Psoas muscle (tissue), 8 donors: Measurements from ENCODE around the gene TMEM186. TPM values are rescaled to one million over a fixed set of nuclear protein-coding genes. Genes with fewer than 3 reads are reported as not detected.
A peak's percentile ranks its signal among the peaks of the same experiment; 100 is the strongest.
"Not testable (repeated sequence)": the region's sequence is repeated elsewhere in the genome, so short reads cannot be mapped to it uniquely, and the experiment has no call there.

Experiments
- ATAC-seq, 4 donors: fragments of 200-7000 bp; cut with Tn5 transposase; one replicate each; pipeline ENCODE4 v1.9.1; 2020; ENCODE audit warnings: moderate library complexity in 3 of 4, mild to moderate bottlenecking in 2 of 4
- DNase-seq, 2 donors: peaks; one replicate each; pipeline ENCODE4 v3.0.0-alpha.2; 2020
- H3K27ac ChIP-seq: fragments of 200-600 bp; one replicate; pipeline ENCODE4 v1.8.0; 2022
- H3K27me3 ChIP-seq, 3 donors: fragments of 200-600 bp in 1 of 3; one replicate each; pipeline versions ENCODE4 v1.6.1 to v1.8.0; 2013 to 2022; ENCODE audit warnings: low read length in 2 of 3, mild to moderate bottlenecking in 2 of 3, moderate library complexity in 1 of 3; ENCODE audit not compliant: insufficient read depth in 3 of 3
- H3K36me3 ChIP-seq, 2 donors: fragments of 200-600 bp in 1 of 2; one replicate each; pipeline versions ENCODE4 v1.6.1 to v1.8.0; 2013 to 2022; ENCODE audit warnings: low read depth in 1 of 2, mild to moderate bottlenecking in 1 of 2, moderate library complexity in 1 of 2; ENCODE audit not compliant: insufficient read depth in 1 of 2
- H3K4me1 ChIP-seq: fragments of 200-600 bp; one replicate; pipeline ENCODE4 v1.8.0; 2022
- H3K4me3 ChIP-seq: fragments of 200-600 bp; one replicate; pipeline ENCODE4 v1.8.0; 2022; ENCODE audit warnings: mild to moderate bottlenecking
- H3K9me3 ChIP-seq: fragments of 200-600 bp; one replicate; pipeline ENCODE4 v1.8.0; 2022
- WGBS, 3 donors: extraction: QIAGEN DNeasy Blood & Tissue Kit; methylation state at CpG; one replicate each; pipeline versions ENCODE4 v1.1.6 to v1.1.7; 2013; 5-methylcytosine and 5-hydroxymethylcytosine counted together
- intact Hi-C, 2 donors: fragments of 100-400 bp; cut with DNase I; formaldehyde crosslinking; loops; one replicate each; pipeline versions ENCODE4 v1.11.0 to v1.14.2; 2022
- polyA plus RNA-seq, 3 donors: library from polyadenylated mRNA; stranded (reverse); fragments of 200-250 nt; gene quantifications; one replicate each; pipeline ENCODE4 v1.2.3, GENCODE V29; 2013
- total RNA-seq, 4 donors: library from RNA; stranded (reverse); fragmentation: NEBNext Ultra II Directional in 2 of 4; extraction: Animal tissue kit (Norgen Biotek cat#: 25700) in 2 of 4; gene quantifications; one replicate each; pipeline versions ENCODE4 v1.2.1 to v1.2.4, GENCODE V29; 2021 to 2023
- TF ChIP-seq, protein P1 (sequence below): fragments of 200-600 bp; IDR thresholded peaks from one replicate; pipeline ENCODE4 v1.8.0; 2022; ENCODE audit warnings: antibody characterized with exemption
- donor health status: healthy with polysubstance abuse.
- donor health status: DM: no; HTN: no; CAD: no; lungs with moderate emphysema.
- donor health status: Bipolar disorder and iron deficiency.
- donor health status: healthy.
- donor health status: DM: yes; HTN: yes; CAD: no.
- donor health status: DM: no; HTN: no; CAD: no.
- donor health status: DM: no; HTN: no; CAD: no.
- donor health status: DM: yes; HTN: yes; CAD: no.

The TMEM186 gene
- total and polyA plus RNA-seq, 7 donors = 10.6 to 28.1 (median 14.4) TPM

GRCh38 chr16:8796469-8797363 is 723 bp downstream of the TMEM186 start:
- intact Hi-C loops = loop anchor here (5.0 to 10.0 kb wide), 7 partner anchors 71 to 1946 kb away; partner anchors contain the start of genes ABAT (in 1 of the 2), CARHSP1 (in 1 of the 2), LITAFD (in 1 of the 2) and NUBP1 (in 1 of the 2)
- WGBS, 3 donors = 39 to 43% (median 43%) methylated on average over 14 of the region's 14 CpGs
- Histone ChIP-seq H3K36me3 (peaks cover 2 to 16% of the 10 kb centered on the region in 2 donors), H3K9me3 (no peaks in the 10 kb centered on the region), H3K27ac (peak overlapping the region; percentile 93), H3K4me3 (peak overlapping the region; percentile 100), H3K27me3 (no peaks in the 10 kb centered on the region), H3K4me1 (peaks cover 22% of the 10 kb centered on the region)
- ATAC-seq (peak in 1 of 4 donors; percentile 0), DNase-seq (no peak)
- TF ChIP-seq, protein P1, sequence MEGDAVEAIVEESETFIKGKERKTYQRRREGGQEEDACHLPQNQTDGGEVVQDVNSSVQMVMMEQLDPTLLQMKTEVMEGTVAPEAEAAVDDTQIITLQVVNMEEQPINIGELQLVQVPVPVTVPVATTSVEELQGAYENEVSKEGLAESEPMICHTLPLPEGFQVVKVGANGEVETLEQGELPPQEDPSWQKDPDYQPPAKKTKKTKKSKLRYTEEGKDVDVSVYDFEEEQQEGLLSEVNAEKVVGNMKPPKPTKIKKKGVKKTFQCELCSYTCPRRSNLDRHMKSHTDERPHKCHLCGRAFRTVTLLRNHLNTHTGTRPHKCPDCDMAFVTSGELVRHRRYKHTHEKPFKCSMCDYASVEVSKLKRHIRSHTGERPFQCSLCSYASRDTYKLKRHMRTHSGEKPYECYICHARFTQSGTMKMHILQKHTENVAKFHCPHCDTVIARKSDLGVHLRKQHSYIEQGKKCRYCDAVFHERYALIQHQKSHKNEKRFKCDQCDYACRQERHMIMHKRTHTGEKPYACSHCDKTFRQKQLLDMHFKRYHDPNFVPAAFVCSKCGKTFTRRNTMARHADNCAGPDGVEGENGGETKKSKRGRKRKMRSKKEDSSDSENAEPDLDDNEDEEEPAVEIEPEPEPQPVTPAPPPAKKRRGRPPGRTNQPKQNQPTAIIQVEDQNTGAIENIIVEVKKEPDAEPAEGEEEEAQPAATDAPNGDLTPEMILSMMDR = no peak

- intact Hi-C loops = loop anchor here (1.0 to 10.0 kb wide), 8 partner anchors 71 to 1946 kb away; partner anchors contain the start of genes ABAT (in 1 of the 2), CARHSP1 (in 1 of the 2), LITAFD (in 1 of the 2) and METTL22 (in 1 of the 2)
- TF ChIP-seq, protein P1 = no peak
- DNase-seq (no peak), ATAC-seq (no peak)
- Histone ChIP-seq H3K4me1 (peaks cover 22% of the 10 kb centered on the region), H3K4me3 (no peak overlapping the region), H3K9me3 (no peaks in the 10 kb centered on the region), H3K27ac (no peak overlapping the region), H3K27me3 (no peaks in the 10 kb centered on the region), H3K36me3 (peaks cover 0 to 7% of the 10 kb centered on the region in 2 donors)
- 89 to 93% (median 90%) methylated on average over 10 of the region's 10 CpGs for WGBS, 3 donors
These were observed 1.6 kb downstream of the TMEM186 start for GRCh38 chr16:8795818-8796217.

GRCh38 chr16:8795091-8795490 is 2.3 kb downstream of the TMEM186 start:
- Histone ChIP-seq H3K4me1 (peaks cover 22% of the 10 kb centered on the region), H3K27me3 (no peaks in the 10 kb centered on the region), H3K4me3 (no peak overlapping the region), H3K9me3 (no peaks in the 10 kb centered on the region), H3K36me3 (peaks cover 0 to 4% of the 10 kb centered on the region in 2 donors), H3K27ac (no peak overlapping the region)
- ATAC-seq (no peak), DNase-seq (no peak)
- 88 to 93% (median 88%) methylated on average over 8 of the region's 8 CpGs for WGBS, 3 donors
- TF ChIP-seq, protein P1 = peak; percentile 16
- intact Hi-C loops = loop anchor here (1.0 to 10.0 kb wide), 8 partner anchors 72 to 1947 kb away; partner anchors contain the start of genes ABAT (in 1 of the 2), CARHSP1 (in 1 of the 2), LITAFD (in 1 of the 2) and METTL22 (in 1 of the 2)

DNA sequence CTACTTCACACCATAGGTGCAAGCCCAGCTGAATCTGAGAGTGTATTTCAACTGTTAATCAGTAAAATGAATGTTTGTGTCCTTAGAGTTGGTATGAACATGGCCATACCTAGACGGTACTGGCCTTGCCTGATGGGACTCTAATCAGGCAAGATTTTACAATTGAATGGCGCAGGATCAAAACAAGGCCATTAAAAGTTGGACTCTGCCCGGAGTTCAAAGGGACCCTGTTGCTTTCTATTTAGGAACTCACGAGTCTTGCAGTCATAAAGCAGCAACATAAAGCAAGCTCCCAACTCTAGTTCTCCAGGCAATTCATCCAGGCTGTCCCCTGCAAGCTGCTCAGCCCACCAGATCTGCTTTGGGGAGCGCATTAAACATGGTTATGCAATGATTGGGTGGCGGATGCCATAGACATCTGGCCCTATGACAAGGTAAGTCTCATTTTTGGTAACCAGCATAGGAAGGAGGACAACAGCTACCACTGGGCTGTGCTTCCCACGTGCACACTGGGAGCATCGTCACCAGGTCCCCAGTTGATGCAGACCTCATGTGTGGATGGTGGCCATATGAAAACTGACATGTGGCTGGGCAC is 8.8 kb downstream of the TMEM186 start:
- intact Hi-C loops = no loop called here
- H3K27me3 ChIP-seq = no peaks in the 10 kb centered on the region
- no peaks in the 10 kb centered on the region for H3K36me3 ChIP-seq
- WGBS, 3 donors = 69 to 81% (median 70%) methylated on average over 8 of the region's 8 CpGs
- no peaks in the 10 kb centered on the region for H3K9me3 ChIP-seq
- DNase-seq (no peak), ATAC-seq (no peak)
- TF ChIP-seq, protein P1 = no peak
- no peak overlapping the region for H3K27ac ChIP-seq
- H3K4me3 ChIP-seq = no peak overlapping the region
- no peaks in the 10 kb centered on the region for H3K4me1 ChIP-seq

DNA sequence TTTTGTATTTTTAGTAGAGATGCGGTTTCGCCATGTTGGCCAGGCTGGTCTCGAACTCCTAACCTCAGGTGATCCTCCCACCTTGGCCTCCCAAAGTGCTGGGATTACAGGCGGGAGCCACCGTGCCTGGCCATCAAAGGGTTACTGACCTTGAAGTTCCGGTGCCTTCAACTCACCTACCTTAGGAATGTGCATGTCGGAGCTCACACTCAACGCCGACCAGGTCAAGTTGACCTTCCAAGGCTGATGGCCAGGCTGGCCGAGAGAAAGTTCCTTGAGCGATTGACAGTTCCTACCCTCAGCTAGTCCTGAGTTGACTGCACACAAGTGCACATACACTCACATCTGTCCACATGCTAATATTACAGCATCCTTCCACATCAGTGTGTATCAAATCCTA is 11.1 kb downstream of the TMEM186 start:
- H3K4me1 ChIP-seq, intact Hi-C loops: not testable (repeated sequence)

More for the DNA sequence above, 11.1 kb downstream of the TMEM186 start:
- H3K4me3 ChIP-seq, H3K27ac ChIP-seq, H3K36me3 ChIP-seq, H3K27me3 ChIP-seq, H3K9me3 ChIP-seq, DNase-seq, ATAC-seq: not testable (repeated sequence)
- WGBS, 3 donors = 81 to 82% (median 82%) methylated on average over 11 of the region's 11 CpGs
